GM19372 (cell line): ENCODE data around the gene CYP26C1.

Source experiments
- ATAC-seq: cut with Tn5 transposase; IDR thresholded peaks from one replicate; pipeline ENCODE4 v1.9.1; 2021; ENCODE audit warnings: mild to moderate bottlenecking, low read depth, moderate library complexity; ENCODE audit not compliant: unreplicated experiment

Gene CYP26C1

DNA sequence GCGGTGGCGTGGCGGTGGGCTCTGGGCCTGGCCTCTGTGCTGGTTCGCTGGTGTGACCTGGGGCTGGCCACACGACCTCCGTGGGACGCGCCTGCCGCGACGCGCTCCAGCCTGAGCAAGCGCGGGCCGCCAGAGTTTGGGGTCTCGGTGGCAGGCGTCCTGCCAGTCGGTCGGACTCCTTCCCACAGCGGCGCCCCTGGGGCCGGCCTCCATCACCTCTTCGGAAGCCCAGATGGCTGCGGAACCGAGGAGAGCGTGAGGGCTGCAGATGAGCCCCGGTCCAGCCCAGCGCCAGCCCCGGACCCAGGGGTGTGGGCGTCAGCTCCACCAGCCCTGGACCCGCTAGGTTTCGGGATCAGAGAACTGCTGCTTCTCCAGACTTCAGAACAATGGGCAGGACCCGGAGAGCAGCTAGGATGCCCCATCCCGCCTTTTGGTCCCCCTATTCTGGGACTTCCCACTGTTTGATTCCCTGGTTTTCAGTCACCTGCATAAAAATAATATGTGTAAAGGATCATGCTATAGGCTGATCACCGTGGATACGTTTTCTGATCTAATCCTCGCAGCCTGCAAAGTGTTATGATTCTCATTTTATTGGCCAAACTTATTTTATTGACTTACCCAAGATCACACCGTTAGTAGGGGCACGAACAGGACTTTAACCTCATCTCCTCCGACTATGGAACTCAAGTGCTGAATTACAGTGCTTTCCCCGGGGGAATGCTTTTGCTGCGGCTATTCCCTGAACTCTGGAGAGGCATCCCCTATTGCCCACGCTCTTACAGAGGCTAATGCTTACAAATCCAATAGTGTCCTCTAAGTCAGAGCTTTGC lies 2.8 kb downstream of the CYP26C1 start:
- no peak for ATAC-seq

DNA sequence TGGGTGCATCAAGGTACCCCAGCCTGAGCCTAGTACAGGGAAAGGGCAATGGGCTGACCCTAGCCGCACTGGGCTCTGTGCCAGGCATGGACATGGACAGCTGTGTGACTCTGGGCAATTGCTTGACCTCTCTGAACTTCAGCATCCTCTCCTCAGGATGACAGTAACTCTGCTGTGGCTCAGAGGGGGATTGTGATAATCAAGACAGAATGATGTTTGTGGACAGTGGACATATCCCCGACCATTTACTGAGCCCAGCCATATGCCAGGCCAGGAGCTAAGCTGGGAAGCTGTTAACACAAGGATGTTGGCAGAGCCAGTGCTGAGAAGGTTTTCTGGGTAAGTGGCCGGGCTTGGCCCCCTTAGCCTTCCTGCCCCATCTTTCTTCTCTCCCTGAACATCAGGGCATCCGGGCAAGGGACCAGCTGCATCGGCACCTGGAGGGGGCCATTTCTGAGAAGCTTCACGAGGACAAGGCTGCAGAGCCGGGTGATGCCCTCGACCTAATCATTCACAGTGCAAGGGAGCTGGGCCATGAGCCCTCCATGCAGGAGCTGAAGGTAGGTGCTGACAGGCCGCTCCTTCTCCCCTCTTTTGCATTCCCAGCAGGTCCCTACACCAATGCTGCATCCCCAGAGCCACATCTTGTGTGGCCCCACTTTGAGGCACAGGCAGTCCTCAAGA lies 3.5 kb downstream of the CYP26C1 start:
- ATAC-seq, result no peak

DNA sequence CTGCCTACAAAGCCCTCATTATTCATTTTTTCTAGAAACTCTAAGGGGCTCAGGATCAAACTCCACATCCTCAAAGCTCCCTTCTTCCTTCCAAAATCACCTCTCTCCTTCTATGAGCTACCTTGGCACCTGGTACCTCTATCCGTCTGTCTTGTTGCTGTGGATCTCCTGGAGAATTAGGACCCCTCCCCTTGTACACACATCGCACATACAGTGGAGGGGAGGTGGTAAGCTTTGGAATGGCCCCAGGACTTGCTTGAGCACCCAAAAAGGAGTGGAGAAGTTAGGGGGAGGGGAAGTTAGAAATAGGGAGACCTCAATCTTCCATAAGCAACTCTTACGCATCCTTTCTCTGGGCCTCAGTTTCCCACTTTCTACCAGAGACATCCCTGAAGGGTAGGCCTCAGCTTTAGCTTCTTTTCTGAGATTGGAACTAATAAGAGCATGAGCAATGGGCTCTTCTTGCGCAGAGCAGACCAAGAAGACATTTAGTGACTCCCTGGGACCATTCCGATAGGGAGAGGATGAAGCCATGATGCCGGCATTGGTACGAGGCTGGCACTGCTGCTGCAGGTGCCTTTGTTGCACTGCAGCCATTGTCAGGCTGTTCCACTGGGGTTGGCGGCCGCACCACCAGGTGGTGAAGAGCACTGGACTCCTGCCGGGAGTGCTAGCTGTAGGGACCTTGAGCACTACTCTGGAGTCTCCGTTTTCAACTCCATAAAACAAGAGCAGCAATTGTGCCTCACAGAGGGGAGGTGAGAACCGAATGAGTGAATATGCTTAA lies 4.5 kb downstream of the CYP26C1 start:
- ATAC-seq, result no peak

DNA sequence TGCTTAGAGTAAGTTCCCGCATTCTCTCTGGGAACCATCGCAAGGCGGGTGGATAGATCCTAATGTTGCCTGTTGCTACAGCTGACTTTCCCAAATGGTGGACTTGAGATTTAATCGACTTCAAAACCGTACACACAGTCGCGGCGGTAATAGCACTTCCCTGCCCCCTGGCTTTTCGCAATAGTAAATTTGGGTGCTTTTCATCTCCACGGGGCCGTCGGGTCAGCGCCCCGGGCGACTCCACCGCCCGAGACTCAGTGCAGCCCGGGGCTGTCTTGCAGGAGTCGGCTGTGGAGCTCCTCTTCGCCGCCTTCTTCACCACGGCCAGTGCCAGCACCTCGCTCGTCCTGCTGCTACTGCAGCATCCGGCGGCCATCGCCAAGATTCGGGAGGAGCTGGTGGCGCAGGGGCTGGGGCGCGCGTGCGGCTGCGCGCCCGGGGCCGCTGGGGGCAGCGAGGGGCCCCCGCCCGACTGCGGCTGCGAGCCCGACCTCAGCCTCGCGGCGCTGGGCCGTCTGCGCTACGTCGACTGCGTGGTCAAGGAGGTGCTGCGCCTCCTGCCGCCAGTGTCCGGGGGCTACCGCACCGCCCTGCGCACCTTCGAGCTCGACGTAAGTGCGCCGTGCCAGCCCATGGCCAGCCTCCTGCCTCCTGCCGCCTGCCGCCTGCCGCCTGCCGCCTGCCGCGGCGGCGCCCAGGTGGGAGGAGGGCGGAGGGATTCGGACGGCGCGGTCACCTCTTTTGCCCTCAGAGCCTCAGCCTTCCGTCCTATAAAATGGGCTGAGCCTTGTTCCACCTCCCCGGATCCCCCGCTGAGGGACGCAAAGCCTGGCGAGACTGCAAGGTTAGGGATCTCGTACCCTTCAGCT lies 5.3 kb downstream of the CYP26C1 start:
- no peak for ATAC-seq

DNA sequence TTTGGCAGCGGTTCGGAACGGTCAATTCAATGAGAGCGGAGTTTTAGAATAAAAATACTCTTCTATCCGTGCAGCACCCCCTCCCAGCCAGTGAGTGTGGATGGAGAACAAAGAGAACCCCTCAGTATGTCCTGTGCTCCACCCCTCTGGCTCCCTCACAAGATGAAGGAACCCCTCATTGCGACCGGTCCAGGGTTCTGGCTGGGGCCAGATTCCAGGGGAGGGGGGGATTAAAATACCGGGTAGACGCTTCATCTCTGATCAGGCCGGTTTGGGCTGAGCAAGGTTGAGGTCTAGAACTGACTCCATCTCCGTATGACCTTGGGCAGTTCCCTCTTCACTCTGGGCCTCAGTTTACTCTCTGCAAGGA lies 5.9 kb downstream of the CYP26C1 start:
- no peak for ATAC-seq

DNA sequence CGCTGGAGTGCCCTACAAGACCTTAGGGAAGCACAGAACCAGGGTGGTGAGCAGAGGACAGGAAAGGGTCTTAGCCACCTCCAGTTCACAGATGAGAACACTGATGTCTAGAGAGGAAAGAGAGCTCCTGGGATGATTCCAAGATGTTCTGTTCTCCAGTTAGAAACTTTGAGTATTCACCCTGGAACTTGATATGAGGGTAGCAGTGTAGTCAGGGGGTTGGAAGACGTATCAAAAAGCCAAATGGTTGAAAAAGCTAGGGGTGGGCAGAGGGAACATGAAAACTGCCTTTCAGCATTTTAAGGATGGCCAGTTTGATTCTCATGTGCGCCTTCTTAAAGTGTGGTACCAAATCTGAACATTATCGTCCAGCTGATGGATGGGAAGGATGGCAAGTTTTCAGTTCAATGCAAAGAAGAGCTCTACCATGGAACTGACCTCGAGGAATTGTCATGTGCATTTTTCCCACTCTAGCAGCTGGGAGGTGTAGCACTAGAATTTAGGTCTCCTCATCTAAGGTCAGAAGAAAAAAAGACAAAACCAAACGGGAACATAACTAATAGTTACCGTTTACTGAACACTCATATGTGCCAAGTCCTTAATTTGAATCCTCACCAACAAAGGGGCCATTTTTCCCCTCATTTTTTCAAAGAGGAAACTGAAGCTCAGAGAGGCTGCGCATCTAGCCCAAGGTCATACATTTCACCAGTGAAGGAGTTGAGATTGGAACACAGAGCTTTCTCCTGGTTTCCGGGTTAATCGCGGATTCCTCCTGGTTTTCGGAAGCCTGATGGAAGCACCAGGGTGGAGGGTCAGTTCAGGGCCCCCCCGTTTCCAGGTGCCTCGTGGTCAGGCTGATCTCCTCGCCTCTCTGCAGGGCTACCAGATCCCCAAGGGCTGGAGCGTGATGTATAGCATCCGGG lies 7.1 kb downstream of the CYP26C1 start:
- no peak for ATAC-seq

DNA sequence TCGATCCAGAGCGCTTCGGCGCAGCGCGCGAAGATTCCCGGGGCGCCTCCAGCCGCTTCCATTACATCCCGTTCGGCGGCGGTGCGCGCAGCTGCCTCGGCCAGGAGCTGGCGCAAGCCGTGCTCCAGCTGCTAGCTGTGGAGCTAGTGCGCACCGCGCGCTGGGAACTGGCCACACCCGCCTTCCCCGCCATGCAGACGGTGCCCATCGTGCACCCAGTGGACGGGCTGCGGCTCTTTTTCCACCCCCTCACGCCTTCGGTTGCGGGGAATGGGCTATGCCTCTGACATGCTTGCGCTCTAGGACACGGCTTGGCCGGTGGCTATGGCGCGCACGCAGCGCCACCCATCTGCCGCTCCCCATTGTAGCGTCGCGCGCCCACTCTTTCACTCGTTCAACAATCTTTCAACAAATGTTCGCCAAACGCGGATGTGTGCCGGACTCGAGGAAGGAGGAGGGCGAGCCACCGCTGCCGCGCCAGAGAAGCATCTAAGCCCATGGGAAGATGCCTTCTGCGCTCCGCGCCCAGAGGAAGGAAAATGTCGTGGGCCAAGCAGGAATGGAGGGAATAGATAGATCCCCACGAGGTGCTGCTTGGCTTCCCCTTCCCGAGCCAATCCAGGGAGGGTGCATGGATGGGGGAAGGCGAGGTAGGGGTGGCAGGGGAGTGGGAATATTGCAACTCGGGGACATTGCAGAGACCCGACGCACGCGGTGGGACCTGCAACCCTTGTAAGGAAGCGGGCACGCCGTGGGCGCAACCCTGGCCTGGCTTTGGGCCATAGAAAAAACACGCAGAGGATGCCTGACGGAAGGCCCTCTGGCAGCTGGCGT lies 8.0 kb downstream of the CYP26C1 start:
- no peak for ATAC-seq

DNA sequence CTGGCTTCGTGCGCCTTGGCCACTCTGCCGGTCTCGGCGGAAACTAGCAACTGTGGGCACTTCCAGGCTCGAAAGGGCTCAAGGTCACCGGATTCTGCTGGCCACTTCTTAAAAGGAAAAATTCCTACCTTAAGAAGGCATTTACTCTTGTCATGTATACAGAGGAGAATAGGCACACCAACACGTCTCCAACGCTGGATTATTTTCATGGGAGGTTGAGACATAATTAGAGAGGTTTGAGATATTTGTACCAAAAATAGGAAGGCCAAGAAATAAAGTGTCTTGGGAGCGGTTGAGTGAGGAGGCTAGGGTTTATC lies 8.6 kb downstream of the CYP26C1 start:
- ATAC-seq, result no peak

DNA sequence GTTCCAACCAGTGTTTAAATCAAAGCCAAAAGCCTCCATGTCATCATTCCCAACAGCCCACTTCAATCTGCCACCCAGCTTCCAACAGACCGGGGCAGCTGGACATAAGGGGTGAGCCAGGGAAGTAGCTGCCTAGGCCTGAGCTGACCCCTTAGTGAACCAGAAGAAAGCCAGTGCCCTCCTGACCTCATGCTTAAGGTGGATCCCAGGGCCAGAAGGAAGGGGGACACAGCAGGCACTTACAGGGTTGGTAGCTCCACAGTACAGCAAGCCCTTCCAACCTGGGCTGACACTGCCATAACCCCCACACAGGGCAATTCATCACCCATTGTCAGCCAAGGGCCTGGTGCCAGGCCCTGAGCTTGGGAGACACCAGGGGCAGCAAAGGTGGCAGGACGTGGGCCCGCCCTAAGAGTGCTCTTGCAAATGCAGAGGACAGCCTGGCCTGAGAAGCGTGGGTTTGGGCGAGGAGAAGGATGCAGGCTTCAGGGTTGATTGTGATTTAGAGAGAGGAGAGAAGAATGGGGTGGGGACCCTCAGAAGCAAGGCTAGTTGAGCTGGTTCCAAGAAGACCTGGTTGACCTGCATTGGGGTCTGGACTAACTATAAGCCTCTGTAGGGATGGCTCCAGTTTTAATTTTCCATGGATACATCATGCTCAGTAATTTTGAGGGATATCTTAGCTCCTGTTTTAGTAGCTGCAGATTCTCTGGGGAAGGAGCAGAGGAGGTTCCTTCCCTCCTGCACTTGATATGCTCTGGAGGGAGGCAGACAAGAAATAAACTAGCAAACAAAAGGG lies 10.0 kb downstream of the CYP26C1 start:
- ATAC-seq, result no peak

DNA sequence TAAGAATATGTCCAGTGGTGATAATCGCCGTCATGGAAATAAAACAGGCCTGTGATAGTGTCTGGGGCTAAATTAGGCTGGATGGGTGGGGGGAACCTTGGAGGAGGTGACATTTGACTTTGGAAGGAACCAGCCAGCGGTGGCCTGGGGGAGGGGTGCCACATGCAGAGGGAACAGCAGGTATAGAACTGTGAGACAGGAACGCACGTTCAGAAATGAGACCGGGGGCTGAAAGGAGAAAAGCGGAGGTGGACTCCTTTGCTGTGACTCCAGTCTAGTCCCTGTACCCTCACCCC lies 10.5 kb downstream of the CYP26C1 start:
- no peak for ATAC-seq

DNA sequence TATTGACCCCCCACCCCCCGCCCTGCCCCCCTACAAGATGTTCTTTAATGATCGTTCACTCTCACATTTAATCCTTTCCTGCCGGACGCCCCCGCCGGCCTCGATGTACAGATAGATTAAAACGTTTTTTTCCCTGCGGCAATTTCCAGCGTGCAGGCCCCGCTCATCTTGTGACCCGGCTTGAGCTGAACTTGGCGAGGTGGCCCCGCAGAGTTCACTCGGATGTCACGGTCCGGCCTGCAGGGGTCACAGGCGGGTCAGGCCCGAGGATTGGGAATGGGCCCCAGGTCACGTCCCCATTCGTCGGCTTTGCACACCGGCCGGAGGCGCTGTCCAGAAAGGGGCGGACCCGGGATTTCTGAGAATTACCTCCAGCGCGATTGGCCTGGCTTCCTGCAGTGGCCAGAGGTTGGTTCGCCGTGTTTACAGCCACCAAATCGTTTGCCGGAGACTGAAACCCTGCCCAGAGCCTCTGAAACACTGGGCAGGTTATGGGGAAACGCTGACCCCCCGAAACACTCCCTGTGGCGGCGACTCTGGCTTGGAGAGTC lies 11.2 kb downstream of the CYP26C1 start:
- no peak for ATAC-seq

DNA sequence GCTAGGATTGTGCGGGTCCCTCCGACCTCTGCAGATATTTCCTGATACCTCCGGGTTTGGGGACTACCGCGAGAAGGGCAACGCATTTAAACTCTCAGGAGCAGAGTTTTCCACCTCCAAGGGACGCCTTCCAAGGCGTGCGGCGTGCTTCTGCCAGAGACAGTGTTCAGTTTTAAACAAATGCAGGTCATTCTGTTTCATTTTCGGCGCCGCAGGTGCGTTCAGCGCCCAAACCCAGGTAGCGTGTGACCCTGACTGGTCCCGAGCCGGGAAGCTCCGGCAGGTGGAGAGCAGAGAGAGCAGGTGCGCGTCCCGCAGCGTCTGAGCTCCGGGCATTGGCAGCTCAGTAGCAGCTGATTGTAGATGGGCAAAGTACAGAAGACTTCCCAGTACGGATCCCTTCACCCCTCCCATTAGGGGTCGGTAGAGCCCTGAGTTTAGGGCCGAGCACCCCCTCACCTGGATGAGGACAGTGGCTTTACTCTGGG lies 11.7 kb downstream of the CYP26C1 start:
- no peak for ATAC-seq

DNA sequence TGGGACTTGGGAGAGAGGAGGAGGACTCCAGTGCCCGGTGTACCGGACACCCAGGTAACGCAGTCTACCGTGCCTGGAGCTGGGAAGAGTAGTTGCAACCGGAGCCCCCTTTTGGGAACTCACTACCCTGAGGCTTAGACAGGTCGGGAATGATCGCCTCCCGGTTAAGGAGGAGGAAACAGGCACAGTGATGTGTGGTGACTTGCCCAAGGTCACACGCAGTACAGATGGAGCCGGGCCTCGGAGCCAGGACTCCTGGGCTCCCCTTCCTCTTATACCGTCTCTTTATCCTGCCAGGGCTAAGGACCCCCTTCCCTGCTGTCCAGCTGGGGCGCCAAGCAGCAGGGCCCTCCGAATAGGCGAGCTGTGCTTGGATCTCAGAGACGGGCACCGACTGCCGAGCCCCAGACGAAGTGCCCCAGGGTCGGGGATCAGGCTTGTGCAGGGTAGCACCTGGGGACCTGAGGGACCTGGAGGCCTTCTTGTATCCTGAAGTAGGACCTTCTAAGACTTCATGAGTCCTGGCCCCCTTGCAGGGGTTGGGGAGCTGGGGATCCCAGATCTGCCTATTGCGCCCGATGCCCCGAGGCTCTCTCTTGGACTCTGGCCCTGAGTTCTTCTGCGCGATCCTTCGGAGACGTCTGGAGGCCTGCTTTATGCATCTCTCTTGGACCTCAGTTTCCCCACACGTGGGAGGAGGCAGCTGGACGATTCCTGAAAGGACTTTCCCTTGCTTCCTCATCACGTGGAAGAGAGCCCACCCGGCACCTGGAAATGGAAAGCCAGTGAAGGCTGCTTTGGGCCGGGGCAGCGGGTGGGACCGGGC lies 12.3 kb downstream of the CYP26C1 start:
- no peak for ATAC-seq

DNA sequence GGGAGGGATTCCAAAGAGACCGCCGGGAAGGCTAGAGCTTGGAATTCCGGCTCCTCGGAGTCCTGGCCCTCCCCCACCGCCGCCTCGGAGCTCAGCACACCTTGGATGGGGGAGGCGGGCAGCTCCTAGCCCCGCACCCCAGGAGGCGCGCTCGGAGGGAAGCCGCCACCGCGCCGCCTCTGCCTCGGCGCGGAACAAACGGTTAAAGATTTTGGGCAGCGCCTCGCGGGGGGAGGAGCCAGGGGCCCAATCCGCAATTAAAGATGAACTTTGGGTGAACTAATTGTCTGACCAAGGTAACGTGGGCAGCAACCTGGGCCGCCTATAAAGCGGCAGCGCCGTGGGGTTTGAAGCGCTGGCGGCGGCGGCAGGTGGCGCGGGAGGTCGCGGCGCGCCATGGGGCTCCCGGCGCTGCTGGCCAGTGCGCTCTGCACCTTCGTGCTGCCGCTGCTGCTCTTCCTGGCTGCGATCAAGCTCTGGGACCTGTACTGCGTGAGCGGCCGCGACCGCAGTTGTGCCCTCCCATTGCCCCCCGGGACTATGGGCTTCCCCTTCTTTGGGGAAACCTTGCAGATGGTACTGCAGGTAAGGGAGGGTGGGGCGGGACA lies 13.0 kb downstream of the CYP26C1 start, which contains the start of gene CYP26A1:
TSS of gene CYP26A1 (plus strand) at position 355 of the 608 bp plus-strand sequence. CDS start at position 397, 42 bp downstream.
- no peak for ATAC-seq

DNA sequence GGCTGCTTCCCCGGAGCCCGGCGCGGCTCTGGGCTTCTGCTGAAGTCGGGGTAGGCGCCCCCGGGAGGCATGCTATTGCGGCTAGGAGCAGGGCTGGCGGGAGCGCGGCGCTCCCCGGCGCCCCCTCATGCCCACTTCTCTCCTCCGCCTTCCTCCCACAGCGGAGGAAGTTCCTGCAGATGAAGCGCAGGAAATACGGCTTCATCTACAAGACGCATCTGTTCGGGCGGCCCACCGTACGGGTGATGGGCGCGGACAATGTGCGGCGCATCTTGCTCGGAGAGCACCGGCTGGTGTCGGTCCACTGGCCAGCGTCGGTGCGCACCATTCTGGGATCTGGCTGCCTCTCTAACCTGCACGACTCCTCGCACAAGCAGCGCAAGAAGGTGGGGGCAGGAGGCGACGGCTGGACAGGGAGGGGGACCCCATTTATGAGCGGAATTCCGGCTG lies 13.6 kb downstream of the CYP26C1 start:
- ATAC-seq, result no peak
